Inferior parietal cortex (tissue), 1 donor: ENCODE data around the gene RPAP2.
"Not testable (repeated sequence)": the region's sequence is repeated elsewhere in the genome, so short reads cannot be mapped to it uniquely, and the experiment has no call there.

Experiments
- DNase-seq: peaks from one replicate; pipeline ENCODE4 v3.0.0-alpha.2; 2016; ENCODE audit errors: extremely low spot score

RPAP2 gene

DNA sequence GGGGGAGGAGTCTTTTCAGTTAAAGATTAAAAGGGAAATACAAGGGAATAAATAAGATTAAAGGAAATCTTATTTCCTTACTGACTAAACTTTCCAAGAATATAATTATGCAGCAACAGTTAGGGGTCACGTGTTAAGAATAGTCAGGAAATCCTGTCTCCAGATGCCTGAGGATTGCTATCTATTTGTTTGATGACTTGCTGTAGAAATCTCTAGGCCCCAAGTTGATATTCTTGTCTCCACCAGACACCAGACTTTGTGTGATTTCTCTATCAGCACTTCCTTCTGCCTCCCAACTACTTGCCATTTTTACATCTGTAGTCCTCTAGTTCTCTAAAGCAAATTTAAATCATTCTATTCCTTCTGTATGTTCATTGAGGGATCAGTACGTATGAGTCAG lies 77.5 kb downstream of the RPAP2 start:
- DNase-seq: no peak

- DNase-seq: not testable (repeated sequence)
Observed at GRCh38 chr1:92377991-92378390, 79.1 kb downstream of the RPAP2 start.

- no peak for DNase-seq
Observed at GRCh38 chr1:92380867-92381266, 82.0 kb downstream of the RPAP2 start.

DNA sequence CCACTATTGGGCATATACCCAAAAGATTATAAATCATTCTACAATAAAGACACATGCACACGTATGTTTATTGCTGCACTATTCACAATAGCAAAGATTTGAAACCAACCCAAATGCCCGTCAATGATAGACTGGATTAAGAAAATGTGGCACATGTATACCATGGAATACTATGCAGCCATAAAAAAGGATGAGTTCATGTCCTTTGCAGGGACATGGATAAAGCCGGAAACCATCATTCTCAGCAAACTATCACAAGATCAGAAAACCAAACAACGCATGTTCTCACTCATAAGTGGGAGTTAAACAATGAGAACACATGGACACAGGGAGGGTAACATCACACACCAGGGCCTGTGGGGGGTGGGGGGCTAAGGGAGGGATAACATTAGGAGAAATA lies 95.1 kb downstream of the RPAP2 start:
- not testable (repeated sequence) for DNase-seq

- DNase-seq: no peak
Observed at GRCh38 chr1:92398519-92398918, 99.7 kb downstream of the RPAP2 start.

GRCh38 chr1:92399076-92399475 lies 100.2 kb downstream of the RPAP2 start:
- DNase-seq: no peak

DNA sequence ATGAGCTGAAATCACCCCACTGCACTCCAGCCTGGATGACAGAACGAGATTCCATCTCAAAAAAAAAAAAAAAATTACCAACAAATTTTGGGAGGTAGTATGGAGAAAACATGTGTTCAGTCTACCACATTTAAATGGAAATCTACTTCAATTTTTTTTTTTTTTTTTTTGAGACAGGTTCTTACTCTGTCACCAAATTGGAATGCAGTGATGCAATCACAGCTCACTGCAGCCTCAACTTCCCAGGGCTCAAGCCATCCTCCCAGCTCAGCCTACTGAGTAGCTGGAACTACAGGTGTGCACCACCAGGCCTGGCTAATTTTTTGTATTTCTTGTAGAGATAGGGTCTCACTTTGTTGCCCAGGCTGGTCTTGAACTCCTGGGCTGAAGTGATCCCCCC lies 105.8 kb downstream of the RPAP2 start:
- DNase-seq: no peak

- DNase-seq: no peak
Observed at GRCh38 chr1:92408825-92409224, 110.0 kb downstream of the RPAP2 start.

DNA sequence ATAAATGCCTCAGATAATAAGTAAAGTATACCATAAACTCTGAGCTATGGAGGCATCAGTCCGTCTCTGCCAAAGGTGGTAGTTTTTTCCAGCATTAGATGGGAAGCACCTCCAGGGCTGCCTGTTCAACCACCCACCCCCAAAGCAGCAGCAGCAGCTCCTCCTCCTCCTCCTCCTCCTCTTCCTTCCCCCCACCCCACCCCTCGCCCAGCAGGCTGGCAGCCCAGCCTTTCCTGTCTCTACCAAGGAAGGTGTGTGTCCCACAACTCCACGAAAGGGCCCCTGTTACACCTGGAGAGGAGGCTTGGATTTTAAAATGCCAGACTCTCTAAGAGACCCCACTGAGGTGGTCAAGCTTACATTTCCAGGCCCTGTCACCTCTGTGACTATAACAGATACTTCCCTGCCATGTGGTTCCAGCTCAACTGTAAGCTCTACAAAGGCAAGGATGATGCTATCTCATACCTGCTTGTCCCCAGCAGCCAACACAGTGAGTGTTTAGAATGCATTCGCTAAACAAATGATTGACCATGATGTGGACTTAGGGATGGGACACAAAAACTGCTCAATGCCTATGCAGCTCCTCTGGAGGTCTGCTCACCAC lies 111.2 kb downstream of the RPAP2 start:
- no peak for DNase-seq

DNA sequence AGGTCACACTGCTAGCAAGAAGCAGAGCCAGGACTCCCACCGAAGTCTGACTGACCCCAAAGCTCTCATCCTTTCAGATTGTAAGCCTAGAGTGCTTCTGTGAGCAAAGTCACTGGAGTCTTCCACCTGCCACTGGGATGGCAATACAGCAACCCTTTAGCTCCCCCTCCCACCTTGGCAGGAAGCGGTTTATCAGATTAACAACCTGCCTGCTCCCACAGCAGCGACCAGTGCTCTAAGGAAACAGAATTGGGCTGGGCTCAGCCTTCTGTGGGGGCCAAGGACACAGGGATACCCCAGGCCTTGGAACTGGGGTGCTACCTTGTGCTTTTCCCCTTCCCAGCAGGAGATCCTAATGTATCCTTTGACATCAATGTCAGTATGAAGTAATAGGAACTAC lies 111.8 kb downstream of the RPAP2 start:
- no peak for DNase-seq

GRCh38 chr1:92411511-92411910 lies 112.7 kb downstream of the RPAP2 start:
- DNase-seq: no peak

DNA sequence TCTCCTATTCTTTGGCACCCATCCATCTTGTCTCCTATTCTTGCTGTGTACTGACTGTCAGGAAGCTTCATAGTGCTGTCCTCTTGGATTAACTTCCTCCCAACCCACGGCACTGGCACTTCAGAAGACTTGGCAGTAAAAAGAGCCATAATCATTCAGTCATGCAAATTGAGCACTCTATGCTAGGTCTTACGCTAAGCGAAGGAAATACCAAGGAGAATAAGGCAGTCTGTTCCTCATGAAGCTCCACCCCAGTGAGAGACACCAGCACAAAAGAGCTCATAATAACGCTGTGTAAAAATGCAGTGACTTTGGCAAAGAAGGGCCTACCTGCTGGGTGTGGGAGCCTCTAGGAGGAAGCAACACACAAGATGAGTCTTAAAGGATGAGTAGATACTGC lies 120.8 kb downstream of the RPAP2 start:
- no peak for DNase-seq

GRCh38 chr1:92424381-92424780 lies 125.5 kb downstream of the RPAP2 start:
- no peak for DNase-seq

DNA sequence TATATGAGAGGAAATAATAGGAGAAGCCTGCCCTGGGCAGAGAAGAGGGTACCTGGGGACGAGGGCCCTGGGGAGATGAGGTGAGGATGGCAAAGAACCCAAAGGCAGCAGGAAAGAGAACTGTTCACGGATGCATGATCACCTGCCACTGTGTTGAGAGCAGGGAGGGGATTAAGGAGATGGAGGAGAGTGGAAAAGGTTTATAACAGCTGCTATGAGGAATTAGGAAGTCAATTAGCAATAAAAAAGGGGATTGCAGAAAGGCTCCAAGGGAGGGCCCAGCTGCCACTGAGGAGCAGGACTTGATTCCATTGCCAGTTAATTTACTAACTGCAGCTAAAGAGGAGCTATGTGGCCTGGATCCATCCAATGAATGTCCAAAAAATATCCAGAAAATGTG lies 126.8 kb downstream of the RPAP2 start:
- DNase-seq: no peak

- DNase-seq: no peak
Observed at GRCh38 chr1:92430030-92430429, 131.2 kb downstream of the RPAP2 start.

GRCh38 chr1:92434572-92434971 lies 135.7 kb downstream of the RPAP2 start:
- not testable (repeated sequence) for DNase-seq

DNA sequence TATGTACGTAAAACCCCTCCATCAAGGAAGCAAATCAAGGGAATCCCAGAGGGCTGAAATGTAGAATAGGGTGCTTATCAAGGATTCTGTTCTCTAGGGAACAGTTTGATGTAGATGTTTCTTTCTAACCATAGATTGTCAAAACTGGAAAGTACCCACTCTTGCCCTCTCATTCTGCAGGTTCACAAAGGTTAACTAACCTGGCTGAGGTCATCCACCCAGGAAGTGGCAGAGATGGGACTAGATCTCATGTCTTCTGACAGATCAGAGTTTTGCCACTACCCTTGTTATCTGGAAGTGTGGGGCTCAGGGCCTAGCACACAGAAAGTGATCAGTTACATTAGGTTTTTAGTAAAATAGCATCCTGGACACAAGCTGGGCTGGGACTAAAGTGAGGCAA lies 140.4 kb downstream of the RPAP2 start:
- DNase-seq: no peak

DNA sequence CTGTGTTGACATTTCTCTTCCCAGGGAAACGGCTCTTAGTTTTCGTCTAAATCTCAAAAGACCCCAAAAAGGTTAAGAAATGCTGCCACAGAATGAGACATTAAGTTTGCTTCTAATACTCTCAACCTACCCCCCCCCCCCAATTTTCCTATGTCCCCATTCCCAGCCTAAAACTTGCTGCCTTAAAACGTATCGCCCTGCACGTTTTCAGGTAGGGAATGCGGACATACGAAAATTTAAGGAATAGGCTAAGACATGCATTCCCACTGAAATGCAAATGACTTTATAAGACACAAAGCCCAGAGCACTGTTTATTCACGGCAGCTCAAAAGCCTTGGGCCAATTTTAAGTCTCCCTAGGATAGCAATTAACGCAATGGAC lies 142.4 kb downstream of the RPAP2 start:
- DNase-seq: no peak

DNA sequence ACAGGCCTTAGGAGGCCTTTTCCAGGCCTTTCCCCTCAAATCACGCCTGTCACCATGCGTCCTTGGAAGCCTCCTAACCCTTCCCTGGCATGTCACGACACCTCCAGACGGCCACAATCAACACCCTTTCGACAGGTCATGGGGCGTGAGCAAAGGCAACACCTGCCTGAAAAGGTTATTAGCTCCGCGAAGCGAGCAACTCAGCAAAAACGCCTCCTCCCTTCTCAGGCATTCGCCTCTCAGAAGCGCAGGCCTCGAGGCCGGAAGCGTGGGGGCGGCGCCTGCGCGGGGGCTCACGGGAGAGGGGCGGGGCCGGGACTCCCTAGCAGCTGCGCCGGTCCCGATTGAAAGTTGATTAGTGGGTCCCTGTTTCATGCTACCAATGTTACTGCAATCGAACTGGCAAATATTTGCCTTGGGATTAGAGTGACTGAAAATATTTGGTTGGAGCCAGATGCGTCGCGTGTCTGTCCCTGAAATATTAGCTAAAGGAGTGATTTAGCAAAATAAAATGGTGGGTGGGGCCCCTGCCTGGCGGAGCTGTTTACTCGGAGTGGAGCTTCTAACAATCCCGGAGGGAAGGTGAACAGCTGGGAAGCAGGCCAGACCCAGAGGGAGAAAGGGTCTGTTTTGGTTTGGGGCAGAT lies 143.0 kb downstream of the RPAP2 start:
- DNase-seq: no peak

DNA sequence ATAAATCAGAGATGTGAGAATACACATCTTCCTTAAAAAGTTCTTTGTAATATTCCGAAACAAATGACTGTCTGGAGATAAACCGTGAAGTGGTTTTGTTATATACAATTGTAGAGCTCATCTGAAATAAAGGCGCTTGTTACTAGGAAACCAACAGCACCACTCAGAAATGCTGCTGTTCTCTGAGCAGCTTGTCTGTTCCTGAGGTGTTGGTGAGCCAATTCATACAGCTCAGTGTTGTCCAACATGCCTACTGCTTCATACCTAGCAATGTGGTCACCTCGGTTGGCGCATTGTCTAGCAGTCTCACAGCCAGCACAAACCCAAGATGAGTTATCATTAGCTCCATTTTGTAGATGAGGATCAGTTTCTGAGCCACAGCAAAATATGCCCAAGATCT lies 143.5 kb downstream of the RPAP2 start:
- no peak for DNase-seq

GRCh38 chr1:92443893-92444292 lies 145.0 kb downstream of the RPAP2 start:
- no peak for DNase-seq

- DNase-seq: no peak
Observed at GRCh38 chr1:92444351-92444750, 145.5 kb downstream of the RPAP2 start.

DNA sequence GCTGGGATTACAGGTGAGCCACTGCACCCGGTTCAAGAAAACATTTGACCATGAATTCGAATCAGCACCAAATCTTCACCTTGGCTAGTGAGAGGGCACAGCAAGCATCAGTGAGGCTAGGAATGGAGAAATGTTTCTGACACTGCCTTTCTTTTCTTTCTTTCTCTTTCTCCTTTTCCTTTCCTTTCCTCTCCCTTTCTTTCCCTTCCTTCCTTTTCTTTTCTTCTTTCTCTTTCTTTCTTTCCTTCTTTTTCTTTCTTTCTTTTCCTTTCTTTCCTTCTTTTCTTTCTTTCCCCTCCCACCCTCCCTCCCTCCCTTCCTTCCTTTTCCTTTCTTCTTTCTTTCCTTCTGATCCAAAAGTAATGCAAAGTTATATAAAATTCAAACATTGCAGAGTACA lies 147.0 kb downstream of the RPAP2 start:
- DNase-seq: no peak

DNA sequence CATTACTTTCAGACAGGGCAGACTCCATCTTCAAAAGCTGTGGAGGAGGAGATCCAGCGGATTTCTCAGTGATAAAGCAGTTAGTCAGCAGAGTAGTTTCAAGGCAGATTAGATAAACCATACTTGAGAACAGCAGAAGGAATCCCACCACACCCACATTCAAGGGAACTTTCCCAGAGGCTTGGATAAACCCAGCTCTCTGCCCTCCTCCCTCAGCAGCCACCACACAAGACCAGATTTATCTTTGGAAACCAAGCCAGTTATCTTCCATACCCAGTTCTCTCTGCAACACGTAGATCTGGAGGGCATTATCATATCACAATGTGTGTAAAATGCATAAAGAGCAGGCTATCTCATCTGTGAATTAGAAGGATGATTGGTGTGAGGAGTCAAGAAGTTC lies 147.7 kb downstream of the RPAP2 start:
- DNase-seq: no peak
